HepG2 (cell line): ENCODE measurements around the gene ERMARD. TPM values are rescaled to one million over a fixed set of nuclear protein-coding genes. Genes with fewer than 3 reads are reported as not detected.

Experiments used
- ERF ChIP-seq: IDR thresholded peaks from 2 replicates; pipeline ENCODE4 v1.6.1; 2018; ENCODE audit warnings: missing biosample characterization, missing genetic modification reagents
- GPN1 ChIP-seq: sonication (generic); formaldehyde crosslinking; IDR thresholded peaks from 2 replicates; pipeline ENCODE4 v1.5.1; 2020; ENCODE audit warnings: missing genetic modification reagents, borderline replicate concordance
- HNF4A ChIP-seq: sonication (generic); formaldehyde crosslinking; IDR thresholded peaks from 2 replicates; pipeline ENCODE4 v1.4.0; 2020; ENCODE audit warnings: missing genetic modification reagents
- NR2F1 ChIP-seq, 2 experiments: fragments of 450-650 bp in 1 of 2; formaldehyde crosslinking in 1 of 2; IDR thresholded peaks; 2 replicates each; pipeline versions ENCODE4 v1.5.0 to v1.6.1; 2016 to 2020; ENCODE audit warnings: mild to moderate bottlenecking in 1 of 2, missing compliant biosample characterization in 1 of 2, missing genetic modification reagents in 1 of 2, moderate library complexity in 1 of 2
- PHF20 ChIP-seq: sonication (generic); formaldehyde crosslinking; IDR thresholded peaks from 2 replicates; pipeline ENCODE4 v1.5.0; 2020; ENCODE audit warnings: mild to moderate bottlenecking, missing genetic modification reagents
- PHF21A ChIP-seq: sonication (generic); formaldehyde crosslinking; IDR thresholded peaks from 2 replicates; pipeline ENCODE4 v1.5.0; 2020; ENCODE audit warnings: mild to moderate bottlenecking, missing genetic modification reagents
- POGZ ChIP-seq: sonication (generic); formaldehyde crosslinking; IDR thresholded peaks from 2 replicates; pipeline ENCODE4 v1.4.0; 2020; ENCODE audit warnings: mild to moderate bottlenecking, missing genetic modification reagents
- SIX1 ChIP-seq: sonication (generic); formaldehyde crosslinking; IDR thresholded peaks from 2 replicates; pipeline ENCODE4 v1.4.0; 2020; ENCODE audit warnings: missing genetic modification reagents, borderline replicate concordance
- YY1 ChIP-seq: IDR thresholded peaks from 2 replicates; pipeline ENCODE4 v1.6.1; 2011; ENCODE audit warnings: low read length, low read depth, moderate library complexity, mild to moderate bottlenecking; ENCODE audit not compliant: insufficient read depth, insufficient replicate concordance
- ZBTB42 ChIP-seq: sonication (generic); formaldehyde crosslinking; IDR thresholded peaks from 2 replicates; pipeline ENCODE4 v1.5.0; 2020; ENCODE audit warnings: mild to moderate bottlenecking, missing genetic modification reagents
- ZNF230 ChIP-seq: sonication (generic); formaldehyde crosslinking; IDR thresholded peaks from 2 replicates; pipeline ENCODE4 v1.4.0; 2020; ENCODE audit warnings: mild to moderate bottlenecking, missing genetic modification reagents
- ZNF343 ChIP-seq: sonication (generic); formaldehyde crosslinking; IDR thresholded peaks from 2 replicates; pipeline ENCODE4 v1.4.0; 2020; ENCODE audit warnings: mild to moderate bottlenecking, missing genetic modification reagents
- ZNF569 ChIP-seq: sonication (generic); formaldehyde crosslinking; IDR thresholded peaks from 2 replicates; pipeline ENCODE4 v1.5.0; 2020; ENCODE audit warnings: mild to moderate bottlenecking, missing genetic modification reagents, moderate library complexity, borderline replicate concordance
- ZNF768 ChIP-seq: sonication (generic); formaldehyde crosslinking; IDR thresholded peaks from 2 replicates; pipeline ENCODE4 v1.4.0; 2020; ENCODE audit warnings: missing genetic modification reagents
- ZNF772 ChIP-seq: sonication (generic); formaldehyde crosslinking; IDR thresholded peaks from 2 replicates; pipeline ENCODE4 v1.5.0; 2020; ENCODE audit warnings: mild to moderate bottlenecking, missing genetic modification reagents
- ZSCAN20 ChIP-seq: sonication (generic); formaldehyde crosslinking; IDR thresholded peaks from 2 replicates; pipeline ENCODE4 v1.4.0; 2020; ENCODE audit warnings: missing genetic modification reagents, mild to moderate bottlenecking, borderline replicate concordance
- ZSCAN31 ChIP-seq: sonication (generic); formaldehyde crosslinking; IDR thresholded peaks from 2 replicates; pipeline ENCODE4 v1.5.0; 2020; ENCODE audit warnings: low read depth, mild to moderate bottlenecking, missing genetic modification reagents
- ZSCAN9 ChIP-seq: IDR thresholded peaks from 2 replicates; pipeline ENCODE4 v1.6.1; 2016; ENCODE audit warnings: borderline replicate concordance
- polyA plus RNA-seq, 8 experiments: library from polyadenylated mRNA; depleted of rRNA in 3 of 8; stranded (reverse) in 7 of 8; unstranded in 1 of 8; fragments of >200 nt; fragmentation: Illumina TruSeq in 4 of 8; extraction: Trizol in 4 of 8; gene quantifications; 2 replicates each; pipeline versions ENCODE4 v1.2.1 to v1.2.3, GENCODE V29; 2011 to 2016; ENCODE audit warnings: low read depth in 4 of 8, missing spikeins in 1 of 8, mixed read lengths in 1 of 8; ENCODE audit not compliant: insufficient read depth in 1 of 8
- total RNA-seq, 5 experiments: library from RNA; depleted of rRNA; stranded (reverse); fragments of >200 nt; fragmentation: Illumina TruSeq; extraction: Trizol; gene quantifications; 2 replicates each; pipeline ENCODE4 v1.2.3, GENCODE V29; 2016; ENCODE audit warnings: low read depth in 1 of 5
- TF ChIP-seq, protein P1 (sequence below): sonication (generic); formaldehyde crosslinking; IDR thresholded peaks from 2 replicates; pipeline ENCODE4 v1.5.1; 2020; ENCODE audit warnings: mild to moderate bottlenecking, moderate library complexity, missing genetic modification reagents
- TF ChIP-seq, protein P2 (sequence below): sonication (generic); formaldehyde crosslinking; IDR thresholded peaks from 2 replicates; pipeline ENCODE4 v1.9.0; 2022; ENCODE audit warnings: missing genetic modification reagents, mild to moderate bottlenecking, borderline replicate concordance
- TF ChIP-seq, protein P3 (sequence below): sonication (generic); formaldehyde crosslinking; conservative IDR thresholded peaks from 2 replicates; pipeline ENCODE4 v1.8.1; 2023; ENCODE audit warnings: missing genetic modification reagents
- TF ChIP-seq, protein P4 (sequence below): sonication (generic); formaldehyde crosslinking; IDR thresholded peaks from 2 replicates; pipeline ENCODE4 v1.5.1; 2020; ENCODE audit warnings: missing genetic modification reagents, mild to moderate bottlenecking, borderline replicate concordance

ERMARD gene
- total and polyA plus RNA-seq, 2 of the 13 experiments (the other 11 are each of a cell fraction or from before 2014, with no cell fraction given) = 8.8 to 10.7 TPM

DNA sequence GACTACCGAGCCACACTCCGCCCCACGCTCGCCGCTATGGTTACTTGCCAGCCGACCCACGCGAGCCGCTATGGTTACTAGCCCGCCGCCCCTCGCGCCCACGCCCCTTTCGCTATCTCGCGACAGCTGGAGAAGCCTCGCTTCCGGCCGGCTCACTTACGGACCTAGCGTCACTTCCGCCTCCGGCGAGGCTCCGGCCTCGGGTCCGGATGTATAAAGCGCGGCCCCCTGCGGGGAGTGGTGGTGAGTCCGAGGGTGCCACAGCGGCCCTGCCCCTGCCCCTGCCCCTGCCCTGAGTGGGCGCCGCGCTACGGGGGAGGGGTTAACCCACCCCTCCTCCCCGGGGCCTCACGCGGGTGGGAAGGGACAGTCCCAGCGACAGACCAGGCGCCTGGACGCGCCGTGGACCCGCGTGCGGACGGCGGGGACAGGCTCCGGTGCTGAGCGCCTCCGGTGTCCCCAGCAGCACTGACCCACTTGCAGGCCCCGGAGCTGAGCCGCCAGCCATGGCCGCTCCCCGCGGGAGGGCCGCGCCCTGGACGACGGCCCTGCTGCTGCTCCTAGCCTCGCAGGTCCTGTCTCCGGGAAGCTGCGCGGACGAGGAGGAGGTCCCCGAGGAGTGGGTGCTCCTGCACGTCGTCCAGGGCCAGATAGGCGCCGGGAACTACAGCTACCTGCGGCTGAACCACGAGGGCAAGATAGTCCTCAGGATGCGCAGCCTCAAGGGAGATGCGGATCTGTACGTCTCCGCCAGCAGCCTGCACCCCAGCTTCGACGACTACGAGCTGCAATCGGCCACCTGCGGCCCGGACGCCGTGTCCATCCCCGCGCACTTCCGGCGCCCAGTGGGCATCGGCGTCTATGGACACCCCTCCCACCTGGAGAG lies 49.2 kb upstream of the ERMARD start, which contains the start of the genes C6orf120 and WDR27 (continued):
- TF ChIP-seq GPN1 (CRISPR knock-in tag) (no peak; the same call in none of the 2 replicates), ZNF230 (peak; percentile 89), ZBTB42 (CRISPR knock-in tag) (peak; percentile 1; the same call in 1 of the 2 replicates), ZNF343 (CRISPR knock-in tag) (peak; percentile 83), ZSCAN20 (CRISPR knock-in tag) (peak; percentile 82), ZNF772 (CRISPR knock-in tag) (peak; percentile 51), PHF21A (CRISPR knock-in tag) (peak; percentile 71; the same call in 1 of the 2 replicates), ZNF569 (CRISPR knock-in tag) (no peak; the same call in 1 of the 2 replicates), SIX1 (CRISPR knock-in tag) (0 out of 2 replicates have a peak, but pooled peaks have one; percentile 20), PHF20 (peak; percentile 90), ZSCAN31 (CRISPR knock-in tag) (0 out of 2 replicates have a peak, but pooled peaks have one; percentile 84), ZSCAN9 (CRISPR knock-in tag) (peak; percentile 63; the same call in 1 of the 2 replicates), YY1 (peak; percentile 65), ERF (peak; percentile 65; the same call in 1 of the 2 replicates), ZNF768 (CRISPR knock-in tag) (peak; percentile 39), NR2F1 (CRISPR knock-in tag; IDR thresholded peaks at IDR 0.05) (peak; percentile 10 to 46; a peak in 2 of 4 replicates), HNF4A (CRISPR knock-in tag) (peak; percentile 6; the same call in 1 of the 2 replicates), POGZ (CRISPR knock-in tag) (peak; percentile 96)
- TF ChIP-seq, protein P1, sequence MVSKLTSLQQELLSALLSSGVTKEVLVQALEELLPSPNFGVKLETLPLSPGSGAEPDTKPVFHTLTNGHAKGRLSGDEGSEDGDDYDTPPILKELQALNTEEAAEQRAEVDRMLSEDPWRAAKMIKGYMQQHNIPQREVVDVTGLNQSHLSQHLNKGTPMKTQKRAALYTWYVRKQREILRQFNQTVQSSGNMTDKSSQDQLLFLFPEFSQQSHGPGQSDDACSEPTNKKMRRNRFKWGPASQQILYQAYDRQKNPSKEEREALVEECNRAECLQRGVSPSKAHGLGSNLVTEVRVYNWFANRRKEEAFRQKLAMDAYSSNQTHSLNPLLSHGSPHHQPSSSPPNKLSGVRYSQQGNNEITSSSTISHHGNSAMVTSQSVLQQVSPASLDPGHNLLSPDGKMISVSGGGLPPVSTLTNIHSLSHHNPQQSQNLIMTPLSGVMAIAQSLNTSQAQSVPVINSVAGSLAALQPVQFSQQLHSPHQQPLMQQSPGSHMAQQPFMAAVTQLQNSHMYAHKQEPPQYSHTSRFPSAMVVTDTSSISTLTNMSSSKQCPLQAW (CRISPR knock-in tag) = peak; percentile 98; the same call in 1 of the 2 replicates
- TF ChIP-seq, protein P2, sequence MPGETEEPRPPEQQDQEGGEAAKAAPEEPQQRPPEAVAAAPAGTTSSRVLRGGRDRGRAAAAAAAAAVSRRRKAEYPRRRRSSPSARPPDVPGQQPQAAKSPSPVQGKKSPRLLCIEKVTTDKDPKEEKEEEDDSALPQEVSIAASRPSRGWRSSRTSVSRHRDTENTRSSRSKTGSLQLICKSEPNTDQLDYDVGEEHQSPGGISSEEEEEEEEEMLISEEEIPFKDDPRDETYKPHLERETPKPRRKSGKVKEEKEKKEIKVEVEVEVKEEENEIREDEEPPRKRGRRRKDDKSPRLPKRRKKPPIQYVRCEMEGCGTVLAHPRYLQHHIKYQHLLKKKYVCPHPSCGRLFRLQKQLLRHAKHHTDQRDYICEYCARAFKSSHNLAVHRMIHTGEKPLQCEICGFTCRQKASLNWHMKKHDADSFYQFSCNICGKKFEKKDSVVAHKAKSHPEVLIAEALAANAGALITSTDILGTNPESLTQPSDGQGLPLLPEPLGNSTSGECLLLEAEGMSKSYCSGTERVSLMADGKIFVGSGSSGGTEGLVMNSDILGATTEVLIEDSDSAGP (CRISPR knock-in tag) = peak; percentile 97
- TF ChIP-seq, protein P3, sequence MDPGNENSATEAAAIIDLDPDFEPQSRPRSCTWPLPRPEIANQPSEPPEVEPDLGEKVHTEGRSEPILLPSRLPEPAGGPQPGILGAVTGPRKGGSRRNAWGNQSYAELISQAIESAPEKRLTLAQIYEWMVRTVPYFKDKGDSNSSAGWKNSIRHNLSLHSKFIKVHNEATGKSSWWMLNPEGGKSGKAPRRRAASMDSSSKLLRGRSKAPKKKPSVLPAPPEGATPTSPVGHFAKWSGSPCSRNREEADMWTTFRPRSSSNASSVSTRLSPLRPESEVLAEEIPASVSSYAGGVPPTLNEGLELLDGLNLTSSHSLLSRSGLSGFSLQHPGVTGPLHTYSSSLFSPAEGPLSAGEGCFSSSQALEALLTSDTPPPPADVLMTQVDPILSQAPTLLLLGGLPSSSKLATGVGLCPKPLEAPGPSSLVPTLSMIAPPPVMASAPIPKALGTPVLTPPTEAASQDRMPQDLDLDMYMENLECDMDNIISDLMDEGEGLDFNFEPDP = peak; percentile 90; the same call in 1 of the 2 replicates
- TF ChIP-seq, protein P4, sequence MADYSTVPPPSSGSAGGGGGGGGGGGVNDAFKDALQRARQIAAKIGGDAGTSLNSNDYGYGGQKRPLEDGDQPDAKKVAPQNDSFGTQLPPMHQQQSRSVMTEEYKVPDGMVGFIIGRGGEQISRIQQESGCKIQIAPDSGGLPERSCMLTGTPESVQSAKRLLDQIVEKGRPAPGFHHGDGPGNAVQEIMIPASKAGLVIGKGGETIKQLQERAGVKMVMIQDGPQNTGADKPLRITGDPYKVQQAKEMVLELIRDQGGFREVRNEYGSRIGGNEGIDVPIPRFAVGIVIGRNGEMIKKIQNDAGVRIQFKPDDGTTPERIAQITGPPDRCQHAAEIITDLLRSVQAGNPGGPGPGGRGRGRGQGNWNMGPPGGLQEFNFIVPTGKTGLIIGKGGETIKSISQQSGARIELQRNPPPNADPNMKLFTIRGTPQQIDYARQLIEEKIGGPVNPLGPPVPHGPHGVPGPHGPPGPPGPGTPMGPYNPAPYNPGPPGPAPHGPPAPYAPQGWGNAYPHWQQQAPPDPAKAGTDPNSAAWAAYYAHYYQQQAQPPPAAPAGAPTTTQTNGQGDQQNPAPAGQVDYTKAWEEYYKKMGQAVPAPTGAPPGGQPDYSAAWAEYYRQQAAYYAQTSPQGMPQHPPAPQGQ (CRISPR knock-in tag) = 0 out of 2 replicates have a peak, but pooled peaks have one; percentile 76
